Measurements from ENCODE around the gene ATP7B.

- TF ChIP-seq CTCF (IDR thresholded peaks at IDR 0.05) (no peak), POLR2A (IDR thresholded peaks at IDR 0.05) (no peak), POLR2AphosphoS5 (IDR thresholded peaks at IDR 0.05) (no peak), EP300 (IDR thresholded peaks at IDR 0.05; ENCODE audit: low read depth) (no peak)
These were observed 5.0 kb upstream of the ATP7B start for GRCh38 chr13:52016296-52016695.

Measured in transverse colon (tissue), 4 donors.